ENCODE measurements around the gene CUL3.

GRCh38 chr2:224562831-224563230 lies 22.3 kb downstream of the CUL3 start:
- TF ChIP-seq CTCF (IDR thresholded peaks at IDR 0.05) (no peak), POLR2AphosphoS5 (IDR thresholded peaks at IDR 0.05; ENCODE audit: insufficient read depth in 1 of 2, low read depth in 1 of 2) (no peak)

Measured in vagina (tissue), 2 donors.